Measurements from ENCODE around the gene IFNG-AS1.

IFNG-AS1 gene

GRCh38 chr12:67989184-67989920, at the start of gene IFNG-AS1:
Gene IFNG-AS1, plus strand, starts transcription at chr12:67989447.
- no peak for DNase-seq (ENCODE audit: low read depth, low spot score)

DNA sequence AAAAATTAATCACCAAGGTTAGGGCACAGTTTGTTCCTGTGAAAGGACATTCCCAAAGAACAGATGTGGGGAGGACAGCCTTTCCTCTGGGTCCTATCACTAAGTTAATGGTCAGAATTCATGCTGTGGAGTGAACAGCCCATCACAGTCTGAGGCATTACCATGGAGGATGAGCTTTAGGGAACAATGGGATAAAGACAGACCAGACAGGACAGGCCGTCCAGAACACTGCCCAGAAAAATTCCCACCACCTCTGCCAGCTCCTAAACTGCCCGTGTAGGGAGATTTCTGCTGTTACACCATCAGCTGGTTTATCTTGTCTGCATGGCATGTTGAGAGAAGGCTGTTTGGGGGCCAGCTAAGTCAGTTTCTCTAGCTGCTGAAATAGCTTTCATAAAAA, 49.6 kb upstream of the IFNG-AS1 start:
- no peak for DNase-seq (ENCODE audit: low read depth, low spot score)

DNA sequence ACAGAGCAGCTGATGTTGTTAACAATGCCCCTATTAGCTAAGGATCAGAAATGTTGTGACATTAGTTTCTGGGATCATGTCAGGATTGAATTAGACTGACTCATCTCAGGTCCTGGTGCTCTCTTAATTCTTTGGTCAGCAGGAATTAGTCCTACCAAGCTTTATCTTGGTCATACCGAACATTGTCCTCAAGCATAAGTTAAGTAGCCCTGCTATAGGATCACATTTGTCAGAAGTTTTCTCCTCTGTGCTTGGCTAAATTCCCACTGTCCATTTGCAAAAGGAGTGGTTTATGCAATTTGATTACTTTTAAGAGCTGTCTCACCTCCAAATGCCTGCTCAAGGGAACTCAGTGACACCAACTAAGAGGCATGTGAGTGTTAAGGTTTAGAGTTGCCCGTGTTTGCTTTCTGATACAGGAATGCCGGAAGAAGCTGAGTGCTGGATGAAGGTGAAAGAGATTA, 48.4 kb upstream of the IFNG-AS1 start:
- DNase-seq (ENCODE audit: low read depth, low spot score) = no peak

GRCh38 chr12:67942724-67943123, 46.5 kb upstream of the IFNG-AS1 start:
- no peak for DNase-seq (ENCODE audit: low read depth, low spot score)

- peak; percentile 49 for DNase-seq (ENCODE audit: low read depth, low spot score)
Measured at GRCh38 chr12:67943141-67943892, 45.9 kb upstream of the IFNG-AS1 start.

DNA sequence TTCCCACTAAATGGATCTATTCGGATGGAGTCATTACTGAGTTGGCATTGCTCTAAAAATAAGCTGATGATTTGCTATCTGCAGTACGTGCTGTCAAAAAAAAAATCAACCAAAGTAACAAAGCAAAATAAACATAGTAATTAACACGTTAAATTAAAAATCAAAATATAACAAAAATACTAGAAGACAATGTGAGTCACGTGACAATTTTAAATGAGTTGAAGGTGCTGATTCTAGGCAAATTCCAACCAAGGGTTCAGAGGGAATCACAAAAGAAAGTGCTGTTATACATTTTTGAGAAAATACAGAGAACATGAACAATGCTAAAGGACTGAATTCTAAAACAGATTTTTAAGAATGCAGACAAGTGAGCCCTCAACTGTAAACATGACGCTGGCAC, 45.2 kb upstream of the IFNG-AS1 start:
- DNase-seq (ENCODE audit: low read depth, low spot score) = no peak

GRCh38 chr12:67952787-67953186, 36.5 kb upstream of the IFNG-AS1 start:
- no peak for DNase-seq (ENCODE audit: low read depth, low spot score)

DNA sequence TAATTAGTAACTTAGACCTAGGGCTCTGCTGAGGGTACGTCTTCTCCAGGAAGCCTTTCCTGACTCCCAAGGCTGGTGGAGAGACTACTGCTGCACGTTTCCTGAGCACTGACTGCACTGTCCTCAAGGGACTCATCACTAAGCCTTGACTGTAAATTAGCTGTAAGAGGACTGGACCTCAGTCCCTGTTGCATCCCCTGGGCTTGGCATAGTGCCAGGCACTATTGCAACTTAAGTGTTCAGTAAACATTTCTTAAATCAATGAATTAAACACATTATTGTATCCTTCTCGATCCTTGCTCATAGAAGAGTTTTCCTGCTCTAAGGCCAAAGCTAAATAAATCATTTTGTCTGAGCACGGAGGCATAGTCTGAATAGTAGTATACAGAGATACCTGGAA, 31.9 kb upstream of the IFNG-AS1 start:
- no peak for DNase-seq (ENCODE audit: low read depth, low spot score)

- DNase-seq (ENCODE audit: low read depth, low spot score) = no peak
Measured at GRCh38 chr12:67958187-67958586, 31.1 kb upstream of the IFNG-AS1 start.

DNA sequence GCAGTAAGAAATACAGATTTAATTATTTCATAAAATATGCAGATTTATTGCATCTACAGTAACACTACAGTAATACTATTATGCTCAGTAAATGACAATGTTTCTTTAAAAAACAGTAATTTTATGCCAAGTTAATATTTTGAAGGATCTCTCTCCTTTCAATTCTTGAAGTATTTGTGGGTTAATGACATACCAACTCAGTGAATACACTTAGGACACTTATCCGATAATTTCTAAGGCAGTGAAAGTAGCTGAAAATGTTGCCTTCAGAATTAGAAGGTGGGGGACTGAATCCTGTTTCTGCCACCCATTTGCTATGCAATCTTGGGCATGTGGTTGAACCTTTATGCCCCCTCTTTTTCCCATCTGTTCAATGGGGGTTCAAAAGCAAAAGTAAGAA, 24.8 kb upstream of the IFNG-AS1 start:
- DNase-seq (ENCODE audit: low read depth, low spot score) = no peak

DNA sequence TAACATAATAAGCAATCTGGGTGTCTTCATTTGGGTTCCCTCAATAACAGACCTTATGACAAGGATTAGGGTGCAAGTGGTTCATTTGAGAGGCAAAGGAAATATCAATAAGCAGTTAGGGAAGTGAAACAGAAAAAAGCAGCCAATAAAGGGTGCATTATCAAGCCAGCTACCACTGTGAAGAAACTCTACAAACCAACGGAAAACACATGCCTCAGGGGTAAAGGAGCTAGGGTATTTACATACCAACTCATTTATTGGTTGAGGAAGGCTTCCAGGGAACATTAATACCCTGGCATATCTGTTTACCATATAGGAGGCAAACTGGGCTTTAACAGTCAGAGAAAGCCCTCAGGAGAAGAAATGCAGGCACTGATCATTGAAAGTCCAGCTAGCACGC, 22.7 kb upstream of the IFNG-AS1 start:
- no peak for DNase-seq (ENCODE audit: low read depth, low spot score)

DNA sequence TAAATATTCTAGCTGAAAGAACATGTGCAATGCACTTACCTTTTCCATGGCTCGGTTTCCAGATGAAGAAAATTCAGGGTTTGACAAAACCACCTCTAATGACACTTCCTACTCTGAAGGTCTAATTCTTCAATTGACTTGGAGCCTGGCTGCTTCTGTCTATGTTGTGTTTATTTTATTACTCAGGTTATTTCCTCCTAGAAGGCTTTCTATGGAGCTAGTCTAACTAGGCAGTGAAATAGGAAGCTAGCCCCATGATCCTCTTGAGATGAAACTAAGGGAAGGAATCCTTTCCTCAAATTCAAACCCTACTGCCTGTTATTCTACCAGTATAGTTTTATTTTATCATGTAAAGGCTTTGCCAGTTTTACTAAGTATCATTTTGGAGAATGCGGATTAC, 20.9 kb upstream of the IFNG-AS1 start:
- no peak for DNase-seq (ENCODE audit: low read depth, low spot score)

DNA sequence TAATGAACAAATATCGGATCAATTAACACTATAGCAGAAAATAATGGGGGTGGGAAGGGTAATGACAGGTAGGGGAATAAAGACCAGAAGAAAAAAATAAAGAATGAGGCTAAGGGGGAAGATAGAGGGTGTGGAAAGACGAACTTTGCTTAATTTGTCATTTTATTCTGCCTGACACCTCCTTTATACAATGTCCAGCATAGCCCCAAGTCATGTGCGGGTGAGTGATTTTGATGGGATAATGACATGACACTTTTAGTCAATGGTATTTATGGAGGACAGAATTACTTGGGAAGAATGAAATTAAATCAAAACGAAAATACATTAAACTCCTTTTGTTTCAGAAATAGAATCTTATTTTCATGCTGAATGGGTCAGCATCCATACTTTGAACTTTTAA, 20.5 kb upstream of the IFNG-AS1 start:
- no peak for DNase-seq (ENCODE audit: low read depth, low spot score)

GRCh38 chr12:67969134-67969802, 20.0 kb upstream of the IFNG-AS1 start:
- no peak for DNase-seq (ENCODE audit: low read depth, low spot score)

- DNase-seq (ENCODE audit: low read depth, low spot score) = no peak
Measured at GRCh38 chr12:67977668-67978067, 11.6 kb upstream of the IFNG-AS1 start.

DNA sequence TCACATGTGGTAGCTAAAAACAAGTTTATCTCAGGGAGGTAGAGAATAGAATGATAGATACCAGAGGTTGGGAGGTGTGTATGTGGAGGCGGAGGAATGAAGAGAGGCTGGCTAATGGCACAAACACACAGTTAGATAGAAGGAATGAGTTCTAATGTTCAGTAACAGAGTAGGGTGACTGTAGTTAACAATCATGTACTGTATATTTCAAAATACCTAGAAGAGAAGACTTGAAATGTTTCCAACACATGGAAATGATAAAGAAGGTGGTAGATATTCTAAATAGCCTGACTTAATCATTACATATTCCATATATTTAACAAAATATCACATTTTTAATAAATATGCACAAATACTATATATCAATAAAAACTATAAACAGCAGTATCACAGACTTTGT, 8.9 kb upstream of the IFNG-AS1 start:
- DNase-seq (ENCODE audit: low read depth, low spot score) = no peak

GRCh38 chr12:67981287-67982162, 7.7 kb upstream of the IFNG-AS1 start:
- no peak for DNase-seq (ENCODE audit: low read depth, low spot score)

DNA sequence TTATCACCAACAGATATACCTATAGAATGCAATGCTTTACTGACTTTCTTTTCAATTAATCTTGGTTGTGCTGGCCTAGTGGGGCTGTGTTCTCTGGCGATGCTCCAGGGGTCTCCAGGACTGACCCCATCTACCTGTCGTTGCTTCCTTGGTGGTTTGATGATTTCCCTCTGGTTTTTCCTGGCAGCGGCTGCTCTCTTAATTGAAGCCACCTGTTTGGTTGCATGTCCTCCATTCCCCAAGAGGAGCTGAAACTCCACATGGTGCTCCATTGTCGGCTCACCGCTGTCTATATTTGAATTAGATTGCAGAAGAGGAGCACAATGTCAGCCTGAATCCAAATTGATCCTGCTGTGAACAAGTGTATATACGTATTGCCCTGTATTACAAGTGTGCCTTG, 7.1 kb upstream of the IFNG-AS1 start:
- DNase-seq (ENCODE audit: low read depth, low spot score) = no peak

DNA sequence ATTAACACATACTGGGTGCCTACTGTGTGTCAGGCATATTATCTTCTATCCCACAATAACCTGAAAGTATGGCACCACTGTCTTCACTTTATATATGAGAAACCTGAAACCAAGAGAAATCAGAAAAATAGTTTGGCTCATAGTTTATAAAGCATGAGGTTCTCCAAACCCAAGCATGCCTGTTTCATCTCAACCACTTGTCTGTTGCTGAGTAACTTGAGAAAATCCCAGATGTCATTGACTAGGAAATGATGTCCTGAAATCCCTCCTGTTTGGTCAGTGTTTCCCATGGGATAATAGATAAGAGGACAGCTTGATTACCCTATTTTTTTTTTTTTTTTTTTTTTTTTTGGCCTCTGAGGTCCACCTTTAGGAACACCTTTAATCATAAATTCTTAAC, 2.6 kb upstream of the IFNG-AS1 start:
- no peak for DNase-seq (ENCODE audit: low read depth, low spot score)

- DNase-seq (ENCODE audit: low read depth, low spot score) = no peak
Measured at GRCh38 chr12:67988601-67989021, 636 bp upstream of the IFNG-AS1 start.

DNA sequence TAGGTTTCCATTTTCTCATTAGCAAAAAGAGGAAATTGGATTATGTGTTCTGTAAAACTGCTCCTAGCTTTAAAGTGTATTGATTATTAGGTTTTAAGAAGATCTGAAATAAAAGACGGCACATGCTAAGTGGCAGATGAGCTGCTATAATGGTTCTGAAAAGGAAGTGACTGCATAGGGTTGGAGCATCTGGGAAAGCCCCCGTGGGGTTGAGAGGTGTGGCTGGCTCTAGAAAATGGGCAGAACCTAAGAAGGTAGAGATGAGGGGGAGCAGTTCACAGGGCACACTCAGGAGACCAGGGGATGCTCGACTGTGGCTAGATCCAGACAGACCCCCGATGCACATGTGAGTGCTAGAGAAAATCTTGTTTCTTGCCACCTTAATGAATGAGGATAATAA, 1.9 kb downstream of the IFNG-AS1 start:
- no peak for DNase-seq (ENCODE audit: low read depth, low spot score)

GRCh38 chr12:67993143-67993542, 3.9 kb downstream of the IFNG-AS1 start:
- DNase-seq (ENCODE audit: low read depth, low spot score) = no peak

Data from activated naive CD8-positive, alpha-beta T cell treated with anti-CD3 and anti-CD28 coated beads, Interleukin-2, amount 50 U/mL, for 16 hours (primary cell).